SK-N-SH treated with all-trans-retinoic acid at 6 μM for 48 hours (cell line): ENCODE data around the gene GRAMD1B.

Source experiments
- ATAC-seq: fragments of 200-7000 bp; cut with Tn5 transposase; 3 replicates; pipeline ENCODE4 v1.9.1; 2020; ENCODE audit warnings: mild to moderate bottlenecking, moderate library complexity
- ARNTL ChIP-seq: fragments of 450-650 bp; formaldehyde crosslinking; IDR thresholded peaks from 2 replicates; pipeline ENCODE4 v1.5.0; 2020; ENCODE audit warnings: low read depth, mild to moderate bottlenecking, moderate library complexity, borderline replicate concordance
- CSDC2 ChIP-seq: fragments of 250-450 bp; sonication (Bioruptor Pico); IDR thresholded peaks from 2 replicates; pipeline ENCODE4 v1.5.0; 2020; ENCODE audit warnings: mild to moderate bottlenecking, moderate library complexity
- CSRNP3 ChIP-seq: fragments of 250-450 bp; sonication (Bioruptor Pico); IDR thresholded peaks from 2 replicates; pipeline ENCODE4 v1.5.1; 2021; ENCODE audit warnings: mild to moderate bottlenecking, moderate library complexity
- ESRRG ChIP-seq: fragments of 250-450 bp; sonication (Bioruptor Pico); IDR thresholded peaks from 2 replicates; pipeline ENCODE4 v1.6.1; 2021; ENCODE audit warnings: mild to moderate bottlenecking
- GLIS3 ChIP-seq: fragments of 250-450 bp; sonication (Bioruptor Pico); IDR thresholded peaks from 2 replicates; pipeline ENCODE4 v1.5.0; 2020; ENCODE audit warnings: mild to moderate bottlenecking, moderate library complexity
- ISL1 ChIP-seq: fragments of 250-450 bp; sonication (Bioruptor Pico); IDR thresholded peaks from 2 replicates; pipeline ENCODE4 v2.1.2; 2022; ENCODE audit warnings: mild to moderate bottlenecking, moderate library complexity
- OSR1 ChIP-seq: fragments of 250-450 bp; sonication (Bioruptor Pico); IDR thresholded peaks from 2 replicates; pipeline ENCODE4 v1.8.0; 2022; ENCODE audit warnings: moderate library complexity, mild to moderate bottlenecking, inconsistent platforms
- PATZ1 ChIP-seq: fragments of 250-450 bp; sonication (Bioruptor Pico); IDR thresholded peaks from 2 replicates; pipeline ENCODE4 v1.8.0; 2020; ENCODE audit warnings: mild to moderate bottlenecking, moderate library complexity, borderline replicate concordance
- POU6F1 ChIP-seq: fragments of 250-450 bp; sonication (Bioruptor Pico); IDR thresholded peaks from 2 replicates; pipeline ENCODE4 v1.8.0; 2021; ENCODE audit warnings: low read depth, mild to moderate bottlenecking, moderate library complexity, borderline replicate concordance
- PPARA ChIP-seq: fragments of 250-450 bp; sonication (Bioruptor Pico); IDR thresholded peaks from 2 replicates; pipeline ENCODE4 v1.5.0; 2020; ENCODE audit warnings: mild to moderate bottlenecking, borderline replicate concordance
- SNAI2 ChIP-seq: fragments of 250-450 bp; sonication (Bioruptor Pico); IDR thresholded peaks from 2 replicates; pipeline ENCODE4 v1.5.0; 2020; ENCODE audit warnings: mild to moderate bottlenecking, moderate library complexity
- TOX ChIP-seq: fragments of 250-450 bp; sonication (Bioruptor Pico); IDR thresholded peaks from 2 replicates; pipeline ENCODE4 v1.8.0; 2021; ENCODE audit warnings: mild to moderate bottlenecking, moderate library complexity, borderline replicate concordance
- TSHZ2 ChIP-seq: fragments of 250-450 bp; sonication (Bioruptor Pico); IDR thresholded peaks from 2 replicates; pipeline ENCODE4 v1.5.0; 2020; ENCODE audit warnings: mild to moderate bottlenecking, moderate library complexity
- ZC3H10 ChIP-seq: fragments of 250-450 bp; sonication (Bioruptor Pico); IDR thresholded peaks from 2 replicates; pipeline ENCODE4 v1.5.1; 2021; ENCODE audit warnings: mild to moderate bottlenecking, moderate library complexity
- ZFP3 ChIP-seq: fragments of 250-450 bp; sonication (Bioruptor Pico); IDR thresholded peaks from 2 replicates; pipeline ENCODE4 v1.5.0; 2020; ENCODE audit warnings: mild to moderate bottlenecking, moderate library complexity
- ZFP30 ChIP-seq: fragments of 450-650 bp; formaldehyde crosslinking; IDR thresholded peaks from 2 replicates; pipeline ENCODE4 v1.5.0; 2022; ENCODE audit warnings: mild to moderate bottlenecking, moderate library complexity
- ZNF565 ChIP-seq: fragments of 450-650 bp; formaldehyde crosslinking; conservative IDR thresholded peaks from 2 replicates; pipeline ENCODE4 v1.5.0; 2020; ENCODE audit warnings: low read depth, mild to moderate bottlenecking, moderate library complexity
- ZNF70 ChIP-seq: fragments of 450-650 bp; formaldehyde crosslinking; IDR thresholded peaks from 2 replicates; pipeline ENCODE4 v1.5.0; 2020; ENCODE audit warnings: mild to moderate bottlenecking, moderate library complexity
- ZNF8 ChIP-seq: fragments of 450-650 bp; formaldehyde crosslinking; IDR thresholded peaks from 2 replicates; pipeline ENCODE4 v1.5.0; 2020; ENCODE audit warnings: mild to moderate bottlenecking, moderate library complexity

GRAMD1B gene

GRCh38 chr11:123480882-123481281 lies 50.8 kb downstream of the GRAMD1B start:
- TF ChIP-seq GLIS3 (CRISPR knock-in tag) (no peak), SNAI2 (CRISPR knock-in tag) (no peak), ESRRG (CRISPR knock-in tag) (no peak)
- no peak for ATAC-seq

- ATAC-seq: no peak
- TF ChIP-seq PATZ1 (no peak), ARNTL (no peak), CSDC2 (no peak)
- TF ChIP-seq, all 23 proteins: peak for 0
Measured at GRCh38 chr11:123481640-123482039, 51.6 kb downstream of the GRAMD1B start.

- no peak for ATAC-seq
- TF ChIP-seq CSDC2: no peak
- no peak for TF ChIP-seq ZNF70 (CRISPR knock-in tag)
- no peak for TF ChIP-seq ZFP30 (CRISPR knock-in tag)
- no peak for TF ChIP-seq POU6F1
- no peak for TF ChIP-seq TOX (CRISPR knock-in tag)
- no peak for TF ChIP-seq PATZ1
- no peak for TF ChIP-seq ZNF565 (CRISPR knock-in tag)
- no peak for TF ChIP-seq GLIS3 (CRISPR knock-in tag)
- no peak for TF ChIP-seq ESRRG (CRISPR knock-in tag)
- TF ChIP-seq ZC3H10: no peak
- TF ChIP-seq ARNTL: no peak
- TF ChIP-seq OSR1 (CRISPR knock-in tag): no peak
- TF ChIP-seq CSRNP3 (CRISPR knock-in tag): no peak
- no peak for TF ChIP-seq ZFP3 (CRISPR knock-in tag)
- TF ChIP-seq PPARA (CRISPR knock-in tag): no peak
- no peak for TF ChIP-seq SNAI2 (CRISPR knock-in tag)
- no peak for TF ChIP-seq TSHZ2 (CRISPR knock-in tag)
- TF ChIP-seq ISL1 (CRISPR knock-in tag): no peak
- TF ChIP-seq, all 23 proteins: peak for 0
Measured at GRCh38 chr11:123482218-123482617, 52.1 kb downstream of the GRAMD1B start.

GRCh38 chr11:123483058-123483457 lies 53.0 kb downstream of the GRAMD1B start:
- TF ChIP-seq ISL1 (CRISPR knock-in tag) (no peak), ZC3H10 (no peak), ZNF8 (CRISPR knock-in tag) (no peak), ZNF565 (CRISPR knock-in tag) (no peak), ARNTL (no peak), POU6F1 (no peak), ZFP30 (CRISPR knock-in tag) (no peak), TOX (CRISPR knock-in tag) (no peak), SNAI2 (CRISPR knock-in tag) (no peak), TSHZ2 (CRISPR knock-in tag) (no peak)
- no peak for ATAC-seq
